Bronchial epithelial cell (primary cell): ENCODE measurements around the gene RSBN1L. TPM values are rescaled to one million over a fixed set of nuclear protein-coding genes. Genes with fewer than 3 reads are reported as not detected.

ENCODE experiments used
- DNase-seq: peaks from one replicate; pipeline ENCODE4 v3.0.0-alpha.2; 2010; ENCODE audit warnings: low read depth
- FAIRE-seq: peaks from 2 replicates; lab custom pipeline; 2011; peaks lifted over from hg19 to GRCh38; lab: Jason Lieb, UNC
- H3K27me3 ChIP-seq: 2 replicates; pipeline ENCODE4 v1.5.1; 2011; ENCODE audit warnings: low read length; ENCODE audit not compliant: control insufficient read depth, insufficient read depth
- H3K36me3 ChIP-seq: 2 replicates; pipeline ENCODE4 v1.5.1; 2011; ENCODE audit warnings: low read length; ENCODE audit not compliant: control insufficient read depth, insufficient read depth
- H3K4me3 ChIP-seq: 2 replicates; pipeline ENCODE4 v1.5.1; 2011; ENCODE audit warnings: mild to moderate bottlenecking, low read depth, low read length, control low read depth
- CTCF ChIP-seq: IDR thresholded peaks from 2 replicates; pipeline ENCODE4 v1.5.1; 2011; ENCODE audit warnings: mild to moderate bottlenecking, moderate library complexity, low read length, control low read depth, inconsistent platforms; ENCODE audit not compliant: insufficient read depth, severe bottlenecking
- total RNA-seq: library from RNA; depleted of rRNA; stranded (reverse); fragments of >200 nt; gene quantifications from 2 replicates; pipeline ENCODE4 v1.2.1, GENCODE V29; 2014

RSBN1L gene
- total RNA-seq, 1 donor from 2014 or later: 17.9 TPM

GRCh38 chr7:77766801-77767605 is 70.7 kb downstream of the RSBN1L start:
- H3K36me3 ChIP-seq: no peaks in the 10 kb centered on the region

GRCh38 chr7:77770316-77770715 is 74.1 kb downstream of the RSBN1L start:
- H3K27me3 ChIP-seq: no peaks in the 10 kb centered on the region
- no peak overlapping the region for H3K4me3 ChIP-seq
- no peak for FAIRE-seq
- DNase-seq: no peak
- no peak for TF ChIP-seq CTCF
- no peaks in the 10 kb centered on the region for H3K36me3 ChIP-seq

More at GRCh38 chr7:77766801-77767605, 70.7 kb downstream of the RSBN1L start:
- no peak overlapping the region for H3K4me3 ChIP-seq
- FAIRE-seq (no peak), DNase-seq (no peak)
- TF ChIP-seq CTCF: no peak
- H3K27me3 ChIP-seq: no peaks in the 10 kb centered on the region

GRCh38 chr7:77771901-77772300 is 75.6 kb downstream of the RSBN1L start:
- Histone ChIP-seq H3K4me3 (no peak overlapping the region), H3K36me3 (no peaks in the 10 kb centered on the region), H3K27me3 (no peaks in the 10 kb centered on the region)
- no peak for FAIRE-seq
- TF ChIP-seq CTCF: no peak
- DNase-seq: no peak

- TF ChIP-seq CTCF: no peak
- no peak for FAIRE-seq
- Histone ChIP-seq H3K36me3 (no peaks in the 10 kb centered on the region), H3K27me3 (no peaks in the 10 kb centered on the region), H3K4me3 (no peak overlapping the region)
- DNase-seq: no peak
These were observed 82.3 kb downstream of the RSBN1L start for GRCh38 chr7:77778535-77778934.

- Histone ChIP-seq H3K4me3 (no peak overlapping the region), H3K27me3 (no peaks in the 10 kb centered on the region), H3K36me3 (no peaks in the 10 kb centered on the region)
- TF ChIP-seq CTCF: no peak
- FAIRE-seq: no peak
- DNase-seq: no peak
These were observed 86.1 kb downstream of the RSBN1L start for GRCh38 chr7:77782383-77782782.

- DNase-seq (no peak), FAIRE-seq (no peak)
- Histone ChIP-seq H3K27me3 (no peaks in the 10 kb centered on the region), H3K4me3 (no peak overlapping the region), H3K36me3 (no peaks in the 10 kb centered on the region)
- TF ChIP-seq CTCF: no peak
These were observed 86.9 kb downstream of the RSBN1L start for GRCh38 chr7:77783111-77783510.
